NT2/D1 (cell line): ENCODE results near the gene CPEB1.
"Not testable (repeated sequence)": the region's sequence is repeated elsewhere in the genome, so short reads cannot be mapped to it uniquely, and the experiment has no call there.

ENCODE experiments used
- DNase-seq: peaks from one replicate; pipeline ENCODE4 v3.0.0-alpha.2; 2011; ENCODE audit warnings: low read depth, low spot score
- H3K27me3 ChIP-seq: 2 replicates; pipeline ENCODE4 v1.6.0; 2011; ENCODE audit warnings: mild to moderate bottlenecking; ENCODE audit not compliant: insufficient read length, insufficient read depth
- H3K36me3 ChIP-seq: 2 replicates; pipeline ENCODE4 v1.6.1; 2011; ENCODE audit warnings: mild to moderate bottlenecking, low read length, mixed read lengths; ENCODE audit not compliant: insufficient read depth, insufficient read length
- H3K4me1 ChIP-seq: 2 replicates; pipeline ENCODE4 v1.5.1; 2011; ENCODE audit not compliant: insufficient read depth, insufficient read length
- H3K4me3 ChIP-seq: 2 replicates; pipeline ENCODE4 v1.5.1; 2011; ENCODE audit warnings: low read depth; ENCODE audit not compliant: insufficient read length
- H3K9ac ChIP-seq: 2 replicates; pipeline ENCODE4 v1.6.0; 2011; ENCODE audit warnings: low read depth; ENCODE audit not compliant: insufficient read length
- H3K9me3 ChIP-seq: 2 replicates; pipeline ENCODE4 v1.5.1; 2011; ENCODE audit warnings: mild to moderate bottlenecking, low read length; ENCODE audit not compliant: insufficient read depth
- SUZ12 ChIP-seq: IDR thresholded peaks from 2 replicates; pipeline ENCODE4 v1.6.1; 2011; ENCODE audit not compliant: insufficient read length, insufficient read depth; ENCODE audit errors: extremely low read depth
- YY1 ChIP-seq: IDR thresholded peaks from 2 replicates; pipeline ENCODE4 v1.6.1; 2011; ENCODE audit not compliant: insufficient read length, insufficient read depth
- ZNF274 ChIP-seq: IDR thresholded peaks from 2 replicates; pipeline ENCODE4 v1.6.1; 2011; ENCODE audit warnings: mild to moderate bottlenecking, low read depth, low read length

Gene CPEB1

DNA sequence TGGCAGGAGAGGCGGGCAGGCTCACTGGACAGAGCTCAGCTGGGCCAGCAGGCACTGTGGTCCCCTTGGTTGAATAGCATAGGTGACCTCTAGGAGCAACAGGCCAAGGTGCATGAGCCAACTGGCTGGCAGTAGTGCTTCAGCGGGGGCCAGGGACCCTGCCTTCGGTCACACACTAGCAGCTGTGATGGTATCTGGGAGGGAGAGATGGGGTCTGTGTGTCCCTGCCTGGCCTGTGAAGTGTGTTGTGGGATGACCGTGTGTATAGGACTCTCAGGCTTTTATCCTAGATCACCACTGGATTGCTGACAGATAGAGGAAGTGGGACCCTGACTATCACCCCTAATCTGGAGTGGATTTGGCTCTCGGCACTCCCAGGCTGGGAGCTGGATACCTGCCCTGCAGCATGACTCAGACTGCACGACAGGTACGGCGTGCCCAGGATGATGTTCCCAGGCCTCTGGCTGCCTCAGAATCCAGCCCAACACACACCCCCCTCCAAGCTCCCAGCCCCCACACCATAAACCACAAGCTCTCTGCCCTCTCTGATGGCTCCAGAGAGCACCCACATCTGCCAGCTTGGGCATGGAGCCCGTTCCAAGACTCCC lies 114.7 kb downstream of the CPEB1 start:
- Histone ChIP-seq H3K9ac (no peak overlapping the region), H3K9me3 (no peaks in the 10 kb centered on the region), H3K4me1 (peaks cover 5% of the 10 kb centered on the region), H3K27me3 (no peaks in the 10 kb centered on the region), H3K4me3 (no peak overlapping the region), H3K36me3 (peaks cover 46% of the 10 kb centered on the region)
- DNase-seq, result no peak
- TF ChIP-seq ZNF274, result no peak
- no peak for TF ChIP-seq YY1
- no peak for TF ChIP-seq SUZ12

DNA sequence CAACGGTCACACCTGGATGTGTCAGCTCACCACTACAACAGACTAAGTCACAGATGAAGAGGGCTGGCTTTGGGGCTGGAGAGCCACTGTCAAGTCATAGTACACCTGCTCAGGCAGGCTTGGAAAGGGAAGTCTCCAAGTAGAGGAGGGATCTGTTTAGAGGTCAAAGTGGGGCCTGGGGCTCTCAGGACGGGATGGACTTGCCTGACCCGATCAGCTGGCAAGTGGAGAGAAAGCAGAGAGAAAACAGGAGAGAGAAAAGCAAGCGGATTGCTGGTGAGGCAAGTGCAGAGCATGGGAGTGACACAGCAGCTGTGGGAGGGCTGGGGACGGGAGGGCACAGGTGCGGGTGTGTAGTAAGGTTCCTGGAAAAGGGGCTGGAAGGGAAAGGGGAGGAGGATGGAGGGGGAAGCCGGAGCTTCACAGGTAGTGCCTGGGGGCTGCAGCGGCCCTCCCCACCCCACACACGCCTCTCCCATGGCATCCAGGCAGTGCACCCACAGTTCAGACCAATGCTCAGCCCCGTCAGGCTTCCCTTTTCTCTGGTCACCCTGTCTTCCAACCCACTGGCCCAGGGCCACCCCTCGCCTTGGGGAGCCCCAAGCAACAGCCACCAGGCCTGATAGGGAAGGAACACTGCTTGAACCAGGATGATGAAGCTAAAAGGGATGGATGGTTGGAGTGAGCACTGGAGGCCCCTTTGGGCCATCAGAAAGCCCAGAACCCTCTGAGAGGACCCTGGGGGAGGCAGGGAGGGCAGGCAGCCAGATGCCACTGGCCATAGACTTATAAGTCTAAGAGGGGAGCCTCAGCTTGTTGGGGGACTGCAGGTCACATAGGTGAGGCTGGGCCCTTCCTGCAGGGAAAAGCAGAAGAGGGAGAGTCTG lies 115.4 kb downstream of the CPEB1 start:
- Histone ChIP-seq H3K36me3 (peaks cover 39% of the 10 kb centered on the region), H3K27me3 (no peaks in the 10 kb centered on the region), H3K9me3 (no peaks in the 10 kb centered on the region), H3K4me1 (peaks cover 5% of the 10 kb centered on the region), H3K9ac (no peak overlapping the region), H3K4me3 (no peak overlapping the region)
- TF ChIP-seq ZNF274 (no peak), YY1 (no peak), SUZ12 (no peak)
- no peak for DNase-seq

DNA sequence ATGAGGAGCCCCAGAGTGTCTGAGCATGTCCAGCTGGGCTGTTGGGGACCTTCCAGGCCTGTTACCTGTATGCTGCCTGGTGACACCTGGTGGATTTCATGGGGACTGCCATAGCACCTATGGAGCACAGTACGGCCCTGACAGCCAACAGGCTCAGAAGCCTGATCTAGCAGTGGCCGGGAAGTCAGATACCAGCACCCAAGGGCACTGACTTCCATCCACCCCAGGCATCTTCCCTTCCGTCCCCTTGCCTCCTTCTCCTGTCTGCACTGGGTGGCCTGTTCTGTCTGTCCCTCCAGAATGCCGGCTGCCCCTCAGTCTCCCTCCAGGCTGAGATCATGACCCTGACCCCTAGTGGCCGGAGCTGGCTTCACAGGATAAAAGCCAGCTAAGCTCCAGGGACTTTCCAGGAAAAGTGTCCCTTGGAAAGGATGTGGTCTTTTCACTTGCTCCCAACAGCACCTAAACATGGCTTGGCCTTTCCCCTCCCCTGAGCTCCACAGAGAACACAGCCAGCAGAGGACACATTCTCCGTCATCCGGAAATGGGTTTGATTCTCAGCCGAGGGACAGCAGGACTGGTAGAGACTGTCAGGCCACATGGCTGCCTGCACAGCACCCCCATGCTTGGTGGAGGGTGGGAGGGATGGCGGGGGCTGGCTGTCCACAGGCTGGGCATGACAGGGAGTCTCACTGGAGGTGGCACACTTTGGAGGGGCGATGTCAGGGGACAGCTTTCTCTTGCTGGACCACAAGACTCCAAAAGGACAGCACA lies 116.4 kb downstream of the CPEB1 start:
- no peaks in the 10 kb centered on the region for H3K27me3 ChIP-seq
- no peaks in the 10 kb centered on the region for H3K9me3 ChIP-seq
- TF ChIP-seq YY1, result no peak
- no peak for TF ChIP-seq ZNF274
- TF ChIP-seq SUZ12, result no peak
- peak overlapping the region; percentile 22 for H3K9ac ChIP-seq
- DNase-seq, result peak; percentile 66
- H3K36me3 ChIP-seq, result peaks cover 29% of the 10 kb centered on the region
- H3K4me1 ChIP-seq, result peaks cover 3% of the 10 kb centered on the region
- no peak overlapping the region for H3K4me3 ChIP-seq

GRCh38 chr15:82530006-82530405 lies 117.2 kb downstream of the CPEB1 start:
- Histone ChIP-seq H3K4me1 (peaks cover 3% of the 10 kb centered on the region), H3K9me3 (no peaks in the 10 kb centered on the region), H3K4me3 (no peak overlapping the region), H3K27me3 (no peaks in the 10 kb centered on the region), H3K36me3 (peaks cover 24% of the 10 kb centered on the region), H3K9ac (no peak overlapping the region)
- no peak for TF ChIP-seq SUZ12
- no peak for TF ChIP-seq ZNF274
- TF ChIP-seq YY1, result no peak
- DNase-seq, result no peak

DNA sequence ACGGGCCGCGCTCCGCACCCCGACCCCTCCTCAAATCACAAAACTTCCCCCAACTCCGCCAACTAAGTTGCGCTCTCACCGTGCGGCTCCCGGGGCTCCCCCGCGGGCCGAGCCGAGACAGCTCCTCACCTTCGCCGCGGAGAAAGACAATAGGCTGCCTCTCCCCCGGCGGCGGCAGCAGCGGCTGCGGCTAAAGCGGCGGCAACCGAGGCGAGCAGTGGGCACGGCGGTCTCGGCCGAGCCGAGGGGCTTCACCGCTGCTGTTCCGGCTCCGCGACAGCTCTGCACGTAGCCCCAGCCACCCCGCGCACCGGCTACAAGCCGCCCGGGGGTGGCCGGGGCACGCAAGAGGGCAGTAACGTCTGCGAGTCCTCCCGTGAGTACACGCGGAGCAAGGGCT lies 133.6 kb downstream of the CPEB1 start:
- not testable (repeated sequence) for H3K4me1 ChIP-seq

GRCh38 chr15:82507693-82508092 lies 139.5 kb downstream of the CPEB1 start:
- not testable (repeated sequence) for H3K36me3 ChIP-seq, H3K4me1 ChIP-seq, DNase-seq, H3K9me3 ChIP-seq, H3K9ac ChIP-seq, H3K27me3 ChIP-seq, H3K4me3 ChIP-seq

More for the DNA sequence above, 133.6 kb downstream of the CPEB1 start:
- not testable (repeated sequence) for H3K36me3 ChIP-seq, H3K4me3 ChIP-seq, H3K9ac ChIP-seq, H3K27me3 ChIP-seq, DNase-seq, H3K9me3 ChIP-seq

GRCh38 chr15:82507087-82507486 lies 140.1 kb downstream of the CPEB1 start:
- not testable (repeated sequence) for H3K9ac ChIP-seq, H3K36me3 ChIP-seq, H3K27me3 ChIP-seq, H3K4me3 ChIP-seq, H3K9me3 ChIP-seq, DNase-seq, H3K4me1 ChIP-seq

- not testable (repeated sequence) for H3K4me3 ChIP-seq, H3K4me1 ChIP-seq, H3K9me3 ChIP-seq, DNase-seq, H3K36me3 ChIP-seq, H3K27me3 ChIP-seq, H3K9ac ChIP-seq
Measured at GRCh38 chr15:82505842-82506241, 141.3 kb downstream of the CPEB1 start.

- not testable (repeated sequence) for DNase-seq, H3K4me1 ChIP-seq, H3K36me3 ChIP-seq, H3K27me3 ChIP-seq, H3K9me3 ChIP-seq, H3K4me3 ChIP-seq, H3K9ac ChIP-seq
Measured at GRCh38 chr15:82504074-82504473, 143.1 kb downstream of the CPEB1 start.

GRCh38 chr15:82502700-82503339 lies 144.3 kb downstream of the CPEB1 start:
- not testable (repeated sequence) for H3K36me3 ChIP-seq, DNase-seq, H3K9ac ChIP-seq, H3K27me3 ChIP-seq, H3K9me3 ChIP-seq, H3K4me1 ChIP-seq, H3K4me3 ChIP-seq
